ENCODE data around the gene NKX2-1.

- TF ChIP-seq SIN3A (IDR thresholded peaks at IDR 0.05; ENCODE audit: borderline replicate concordance, insufficient read depth, low read length), result no peak
- TF ChIP-seq POLR2AphosphoS5 (IDR thresholded peaks at IDR 0.05; ENCODE audit: low read depth, low read length), result no peak
- no peak for TF ChIP-seq TAF1 (IDR thresholded peaks at IDR 0.05; ENCODE audit: borderline replicate concordance, insufficient read depth, low read length)
- TF ChIP-seq REST (IDR thresholded peaks at IDR 0.05; ENCODE audit: insufficient read depth in 1 of 2, low read depth in 2 of 2, low read length in 2 of 2), result no peak
These were observed 6.4 kb downstream of the NKX2-1 start for GRCh38 chr14:36513451-36514277.

Data from PFSK-1 (cell line).